Neural progenitor cell (in vitro differentiated cells): ENCODE data around the gene PRKCB.

Experiments used
- CTCF ChIP-seq: fragments of 200-600 bp; sonication (generic); IDR thresholded peaks from 2 replicates; pipeline ENCODE4 v1.5.1; 2017; ENCODE audit warnings: antibody characterized with exemption, mild to moderate bottlenecking
- EZH2 ChIP-seq: fragments of 200-600 bp; sonication (generic); IDR thresholded peaks from 2 replicates; pipeline ENCODE4 v1.6.1; 2017; ENCODE audit warnings: antibody characterized with exemption, mild to moderate bottlenecking, moderate library complexity
- EZH2phosphoT487 ChIP-seq: fragments of 200-600 bp; sonication (generic); IDR thresholded peaks from 2 replicates; pipeline ENCODE4 v1.6.1; 2017; ENCODE audit warnings: antibody characterized with exemption

- TF ChIP-seq EZH2 (no peak), CTCF (no peak), EZH2phosphoT487 (no peak)
Measured at GRCh38 chr16:23948949-23949411, 113.2 kb downstream of the PRKCB start.
